Stimulated activated CD8-positive, alpha-beta memory T cell treated with anti-CD3 and anti-CD28 coated beads, Interleukin-12 subunit alpha, Interleukin-12 subunit beta, amount 100 ng/mL, for 24 hours (primary cell): Measurements from ENCODE around the gene GNG7.
"Not testable (repeated sequence)": the region's sequence is repeated elsewhere in the genome, so short reads cannot be mapped to it uniquely, and the experiment has no call there.

Source experiments
- DNase-seq: peaks from one replicate; pipeline ENCODE4 v3.0.0-alpha.2; 2020; ENCODE audit errors: extremely low read depth

Gene GNG7

DNA sequence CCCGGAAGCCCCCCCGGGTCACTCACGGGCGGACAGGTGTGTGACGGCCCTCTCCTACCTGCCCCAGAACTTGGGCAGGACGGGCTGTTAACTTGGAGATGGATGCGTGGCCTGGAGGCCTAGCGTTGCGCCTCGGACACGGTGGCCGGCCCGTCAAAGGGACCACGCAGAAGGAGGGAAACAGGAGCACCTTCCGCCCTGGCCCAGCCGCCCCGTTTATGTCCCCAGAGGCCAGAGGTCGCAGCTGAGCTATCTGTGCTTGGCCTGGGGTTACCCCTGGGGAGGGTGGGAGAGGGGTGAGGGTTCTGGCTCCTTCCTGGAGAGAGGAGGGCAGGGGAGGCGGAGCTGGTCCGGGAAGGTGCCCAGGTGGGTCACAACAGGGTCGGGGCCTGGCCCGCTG, 190.9 kb downstream of the GNG7 start:
- DNase-seq, result no peak

DNA sequence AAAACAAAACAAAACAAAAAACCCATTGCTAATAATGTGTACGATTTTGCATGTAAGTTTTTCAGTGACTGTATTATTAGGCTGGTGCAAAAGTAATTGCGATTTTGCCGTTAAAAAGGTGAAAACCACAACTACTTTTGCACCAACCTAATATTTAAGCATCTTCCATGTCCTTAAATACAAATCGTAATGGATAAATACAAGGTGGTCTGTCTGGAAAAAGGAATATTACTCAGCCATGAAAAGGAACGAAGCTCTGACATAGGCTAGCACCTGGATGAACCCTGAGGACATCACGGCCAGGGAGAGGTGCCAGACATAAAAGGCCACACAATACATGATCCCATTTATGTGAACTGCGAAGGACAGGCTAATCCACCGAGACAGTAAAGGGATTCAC, 193.4 kb downstream of the GNG7 start:
- DNase-seq, result no peak

DNA sequence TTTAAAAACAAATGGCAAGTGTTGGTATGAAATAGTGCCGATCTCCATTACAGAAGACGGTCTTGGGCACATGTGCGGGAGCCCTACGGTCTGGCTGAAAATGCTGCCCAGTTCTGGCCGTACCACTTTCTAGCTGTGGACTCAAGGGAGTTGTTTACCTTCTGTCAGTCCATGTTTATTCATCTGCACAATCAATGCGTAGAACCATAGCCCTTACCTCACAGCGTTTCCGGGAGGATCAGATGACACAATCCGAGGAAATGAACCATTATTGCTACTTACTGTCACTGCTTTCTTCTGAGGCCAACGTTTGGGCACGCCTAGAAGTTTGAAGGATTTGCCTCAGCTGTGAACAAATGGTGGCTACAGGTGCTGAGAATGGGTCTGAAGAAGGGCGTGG, 195.4 kb downstream of the GNG7 start:
- no peak for DNase-seq

DNA sequence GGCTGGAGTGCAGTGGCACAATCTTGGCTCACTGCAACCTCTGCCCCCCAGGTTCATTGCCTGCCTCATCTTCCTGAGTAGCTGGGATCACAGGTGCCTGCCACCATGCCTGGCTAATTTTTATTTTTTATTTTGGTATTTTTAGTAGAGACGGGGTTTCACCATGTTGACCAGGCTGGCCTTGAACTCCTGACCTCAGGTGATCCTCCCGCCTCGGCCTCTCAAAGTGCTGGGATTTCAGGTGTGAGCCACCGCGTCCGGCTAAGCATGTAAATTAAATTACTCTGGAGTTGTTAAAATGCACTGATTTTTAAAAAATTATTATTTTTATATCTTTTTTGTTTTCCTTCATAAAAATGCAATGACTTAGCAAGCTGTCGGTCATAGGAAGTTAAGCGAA, 195.8 kb downstream of the GNG7 start:
- DNase-seq, result not testable (repeated sequence)

DNA sequence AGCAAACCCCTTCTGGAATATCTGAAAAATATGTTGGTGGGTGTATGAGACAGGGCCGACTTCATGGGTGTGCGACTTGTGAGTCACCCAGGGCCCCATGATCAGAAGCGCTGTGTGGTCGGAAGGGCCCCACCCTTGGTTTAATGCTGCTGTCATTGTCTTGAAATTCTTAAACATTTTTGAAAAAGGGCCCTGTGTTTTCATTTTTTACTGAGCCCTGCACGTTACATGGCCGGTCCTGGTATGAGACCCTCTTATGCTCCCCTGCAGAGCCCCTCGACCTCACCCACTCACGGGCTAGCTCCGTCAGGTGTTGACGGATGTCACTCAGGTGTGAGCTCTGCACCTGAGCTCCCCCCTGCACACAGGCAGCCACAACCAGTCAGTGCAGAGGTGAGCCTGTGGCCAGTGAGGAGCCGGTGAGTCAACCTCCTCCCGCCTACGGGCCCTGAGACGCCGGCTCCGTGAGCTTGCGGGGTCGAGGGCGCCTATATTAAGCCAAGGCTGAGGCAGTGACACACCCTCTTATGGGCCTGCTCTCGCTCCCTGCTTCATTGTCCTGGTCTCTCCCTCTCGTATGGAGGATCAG, 198.9 kb downstream of the GNG7 start:
- peak; percentile 44 for DNase-seq

DNA sequence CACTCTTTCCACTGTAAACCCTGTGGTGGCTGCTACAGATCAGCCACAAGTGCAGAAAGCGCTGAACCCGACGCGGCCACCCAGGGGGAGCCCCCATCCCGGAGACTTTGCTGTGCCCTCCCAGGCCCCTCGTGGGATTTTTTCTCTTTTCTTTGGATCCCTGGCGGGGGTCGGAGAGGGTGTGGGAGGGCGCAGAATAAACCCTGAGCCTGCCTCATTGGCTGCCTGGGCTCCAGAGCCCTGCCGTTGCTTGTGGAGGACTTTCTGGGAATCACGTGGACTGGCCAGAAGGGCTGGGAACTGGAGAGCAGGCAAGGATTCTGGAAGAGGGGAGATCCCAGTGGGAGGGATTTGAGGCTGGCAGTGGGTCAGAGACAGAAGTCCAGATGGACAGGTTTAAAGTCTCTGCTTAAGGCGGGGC, 201.6 kb downstream of the GNG7 start:
- no peak for DNase-seq

DNA sequence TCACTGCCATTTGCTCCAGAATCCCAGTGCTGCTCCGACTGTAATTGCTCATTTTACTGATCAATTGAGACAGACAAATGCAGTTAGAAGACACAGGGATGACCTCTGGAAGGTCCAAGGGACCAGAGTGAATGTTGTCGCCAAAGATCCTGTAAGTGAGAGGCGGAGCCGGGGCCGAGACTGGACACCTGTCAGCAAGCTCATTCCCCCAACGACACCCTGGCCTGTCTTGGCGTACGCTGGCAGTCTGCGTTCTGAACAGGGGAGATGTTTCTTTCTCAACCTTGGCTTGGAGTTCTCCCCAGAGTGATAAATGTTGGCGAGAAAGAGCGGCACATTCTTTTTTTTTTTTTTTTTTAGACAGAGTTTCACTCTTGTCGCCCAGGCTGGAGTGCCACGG, 202.3 kb downstream of the GNG7 start:
- no peak for DNase-seq

DNA sequence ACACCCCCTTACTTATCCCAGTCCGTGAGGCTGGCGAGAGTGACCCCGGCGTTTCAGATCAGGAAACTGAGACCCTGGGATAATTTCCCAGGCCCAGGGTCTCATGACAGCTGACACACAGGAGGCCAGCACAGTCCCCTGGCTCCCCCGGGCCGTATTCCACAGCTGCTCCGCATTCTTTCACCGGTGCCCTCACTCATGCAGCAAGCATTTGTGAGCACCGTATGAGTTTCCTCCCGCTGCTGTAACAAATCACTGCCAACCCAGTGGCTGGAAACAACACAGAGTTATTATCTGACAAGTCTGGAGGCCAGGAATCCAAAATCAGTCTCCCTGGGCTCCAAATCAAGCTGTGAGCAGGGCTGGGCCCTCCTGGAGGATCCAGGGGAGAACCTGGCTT, 205.3 kb downstream of the GNG7 start:
- DNase-seq, result no peak

DNA sequence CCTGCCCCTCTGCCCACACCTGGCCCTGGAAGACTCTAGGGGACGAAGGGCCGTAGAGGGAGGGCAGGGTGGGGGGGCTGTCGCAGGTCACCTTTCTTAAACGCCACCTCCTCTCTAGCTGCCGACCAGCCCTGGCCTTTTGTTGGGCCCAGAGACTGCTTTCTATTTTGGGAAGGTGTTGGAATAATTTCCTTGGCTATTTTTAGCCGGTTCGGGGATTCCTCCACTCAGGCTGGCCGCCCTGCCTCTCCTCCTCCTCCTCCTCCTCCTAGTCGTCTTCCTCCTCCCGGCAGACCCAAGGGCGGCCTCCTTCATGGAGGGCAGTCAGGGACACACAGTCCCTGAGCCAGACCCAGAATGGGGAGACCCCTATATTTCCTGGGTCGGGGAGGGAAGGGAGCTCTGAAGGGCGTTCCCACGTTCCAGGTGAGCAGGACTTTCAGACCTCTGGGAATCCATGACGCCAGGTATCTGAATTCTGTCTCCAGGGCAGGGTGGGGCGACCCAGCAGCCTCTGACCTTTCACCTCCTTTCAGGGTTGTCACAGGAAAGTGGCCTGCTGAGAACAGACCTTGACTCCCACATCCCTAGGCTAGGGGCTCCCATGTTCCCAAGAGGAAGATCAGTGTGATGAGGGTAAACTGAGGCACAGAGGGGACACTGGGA, 206.7 kb downstream of the GNG7 start:
- no peak for DNase-seq

DNA sequence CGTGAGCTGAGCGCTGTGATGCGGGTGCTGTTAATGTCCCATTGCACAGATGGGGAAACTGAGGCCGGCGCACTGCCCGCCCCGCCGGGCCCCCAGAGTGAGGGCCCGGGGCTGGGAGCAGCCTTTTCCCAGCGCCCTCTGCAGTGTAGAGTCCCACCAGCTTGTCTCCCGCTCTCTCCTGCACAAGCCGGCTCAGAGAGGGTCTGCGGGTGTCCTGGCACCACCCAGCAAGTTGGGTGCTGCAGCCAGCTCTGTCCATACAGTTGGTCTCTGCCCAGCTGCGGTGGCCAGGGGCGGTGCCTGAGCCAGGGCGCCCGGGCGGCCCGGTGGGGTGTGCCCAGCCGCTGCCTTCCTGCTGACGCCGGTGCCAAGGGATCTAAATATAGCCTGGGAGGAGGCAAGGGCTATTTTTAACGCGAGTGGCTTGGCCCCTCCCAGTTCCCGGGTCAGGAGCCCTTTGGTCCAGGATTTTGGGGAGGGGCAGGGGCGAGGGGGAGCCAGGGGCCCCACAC, 207.3 kb downstream of the GNG7 start:
- DNase-seq, result no peak

DNA sequence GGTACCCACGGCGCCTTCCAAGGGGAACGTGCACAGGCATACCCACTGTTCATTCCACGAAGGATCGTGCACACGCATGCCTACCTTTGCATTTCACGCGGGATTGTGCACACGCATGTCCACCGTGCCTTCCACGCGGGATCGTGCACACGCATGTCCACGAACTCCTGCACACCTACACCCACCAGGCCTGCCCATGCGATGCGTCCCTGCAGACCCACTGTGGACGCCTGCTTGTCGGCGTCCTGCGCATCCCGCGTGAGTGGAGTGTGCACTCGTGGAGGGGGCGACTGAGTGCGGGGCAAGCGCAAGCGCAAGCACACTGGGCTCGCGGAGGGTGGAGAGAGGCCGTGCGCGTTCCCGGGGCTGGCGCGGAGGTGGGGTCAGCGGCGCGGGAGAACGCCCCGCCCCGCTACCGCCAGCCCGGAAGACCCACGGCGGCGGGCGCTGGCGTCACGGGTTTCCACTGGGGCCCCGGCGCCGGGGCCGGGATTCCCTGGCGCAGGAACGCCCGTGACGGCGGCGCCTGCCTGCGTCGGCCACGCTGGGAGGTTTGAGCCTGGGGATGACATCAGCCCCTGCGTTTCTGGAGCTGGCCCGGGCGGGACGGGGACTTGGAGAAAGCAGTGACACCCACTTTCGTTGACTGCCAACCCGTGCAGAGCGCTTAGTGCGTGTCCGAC, 207.9 kb downstream of the GNG7 start:
- no peak for DNase-seq

DNA sequence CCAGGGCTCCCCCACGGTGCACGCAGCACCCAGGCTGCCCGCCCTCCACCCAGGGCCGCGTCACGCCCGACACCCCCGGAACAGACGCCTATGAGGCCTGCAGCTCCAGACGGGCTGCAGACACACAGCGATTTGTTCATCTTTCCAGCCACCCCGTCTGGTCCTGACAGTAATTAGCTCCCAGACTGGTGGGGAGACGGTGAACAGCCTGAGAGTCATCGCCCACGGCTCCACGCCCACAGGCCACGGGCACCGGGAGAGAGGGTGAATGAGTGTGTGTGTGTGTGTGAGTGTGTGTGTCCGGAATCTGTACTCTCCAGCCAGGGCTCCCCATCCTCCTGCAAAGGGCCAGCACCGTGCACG, 208.4 kb downstream of the GNG7 start:
- DNase-seq, result no peak

DNA sequence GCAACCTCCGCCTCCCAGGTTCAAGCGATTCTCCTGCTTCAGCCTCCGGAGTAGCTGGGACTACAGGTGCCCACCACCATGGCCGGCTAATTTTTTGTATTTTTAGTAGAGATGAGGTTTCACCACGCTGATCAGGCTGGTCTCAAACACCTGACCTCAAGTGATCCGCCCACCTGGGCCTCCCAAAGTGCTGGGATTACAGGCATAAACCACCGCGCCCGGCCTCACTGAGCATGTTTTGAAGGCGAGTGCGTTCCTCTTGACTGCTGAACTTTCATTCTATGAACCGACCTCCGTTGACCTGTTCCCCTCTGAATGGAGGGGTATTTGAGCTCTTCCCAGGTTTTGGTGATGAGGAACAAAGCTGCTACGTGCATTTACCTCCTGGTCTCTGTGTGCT, 209.0 kb downstream of the GNG7 start:
- not testable (repeated sequence) for DNase-seq

DNA sequence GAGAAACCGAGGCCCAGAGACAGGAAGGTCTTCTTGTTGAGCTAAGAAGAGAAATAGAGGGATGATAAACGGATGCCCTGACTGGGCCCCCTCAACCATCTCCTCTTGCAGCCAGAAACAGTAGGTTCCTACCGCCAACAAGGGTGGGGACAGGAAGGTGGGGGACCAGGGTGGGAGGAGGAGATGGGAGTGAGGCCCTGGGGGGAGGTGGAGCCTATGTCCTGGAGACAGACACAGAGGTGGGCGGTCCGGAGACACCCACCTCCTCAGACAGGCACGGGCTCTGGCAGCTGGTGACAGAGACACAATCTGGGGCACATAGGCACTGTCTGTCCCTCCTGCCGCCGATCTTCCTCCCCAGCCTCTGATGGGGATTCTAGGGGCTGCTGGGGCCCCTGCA, 209.6 kb downstream of the GNG7 start:
- DNase-seq, result no peak

DNA sequence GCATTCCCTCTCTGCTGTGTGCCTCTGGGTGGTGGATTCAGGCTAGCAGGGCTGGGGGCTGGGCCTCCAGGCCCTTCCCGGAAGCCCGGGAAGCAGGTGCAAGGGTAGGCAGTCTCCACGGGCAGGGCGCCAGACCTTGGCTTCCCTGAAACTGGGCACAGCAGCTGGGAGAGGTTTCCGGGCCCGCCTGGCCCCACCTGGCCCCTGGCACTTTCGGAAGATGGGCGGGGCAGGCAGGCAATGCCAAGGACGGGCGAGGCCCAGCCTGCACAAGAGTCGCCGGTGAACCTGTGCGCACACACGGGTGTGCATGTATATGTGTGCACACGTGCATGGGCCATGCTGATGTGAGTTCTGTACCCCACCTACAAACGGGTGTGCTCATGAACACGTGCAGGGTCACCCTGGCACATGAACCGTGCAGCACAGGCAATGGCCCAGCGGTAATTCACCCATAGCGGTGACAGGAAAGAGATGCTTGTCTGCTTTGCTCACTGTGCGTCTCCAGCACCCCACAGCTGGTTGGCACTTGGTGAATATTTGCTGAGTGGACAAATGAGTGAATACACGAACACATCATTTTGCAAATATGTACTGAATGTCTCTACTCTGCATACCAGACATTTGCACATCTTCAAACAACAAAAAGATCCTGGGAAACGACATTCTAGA, 211.2 kb downstream of the GNG7 start:
- no peak for DNase-seq

DNA sequence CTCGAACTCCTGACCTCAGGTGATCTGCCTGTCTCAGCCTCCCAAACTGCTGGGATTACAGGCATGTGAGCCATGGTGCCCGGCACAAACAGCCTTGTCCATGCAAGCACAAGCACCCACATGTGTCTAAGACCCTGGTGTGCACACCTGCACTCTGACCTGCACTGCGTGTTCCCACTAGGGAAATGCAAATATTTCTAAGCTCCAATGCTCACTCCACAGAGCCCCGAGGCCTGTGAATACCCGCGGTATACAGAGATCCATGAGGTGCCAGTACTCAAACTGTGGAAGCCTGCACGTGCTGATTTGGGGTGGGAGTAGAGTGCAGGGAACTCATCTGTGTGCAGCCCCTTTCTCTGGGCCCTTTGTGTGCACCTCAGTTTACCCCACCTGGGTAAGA, 211.8 kb downstream of the GNG7 start:
- DNase-seq, result no peak

DNA sequence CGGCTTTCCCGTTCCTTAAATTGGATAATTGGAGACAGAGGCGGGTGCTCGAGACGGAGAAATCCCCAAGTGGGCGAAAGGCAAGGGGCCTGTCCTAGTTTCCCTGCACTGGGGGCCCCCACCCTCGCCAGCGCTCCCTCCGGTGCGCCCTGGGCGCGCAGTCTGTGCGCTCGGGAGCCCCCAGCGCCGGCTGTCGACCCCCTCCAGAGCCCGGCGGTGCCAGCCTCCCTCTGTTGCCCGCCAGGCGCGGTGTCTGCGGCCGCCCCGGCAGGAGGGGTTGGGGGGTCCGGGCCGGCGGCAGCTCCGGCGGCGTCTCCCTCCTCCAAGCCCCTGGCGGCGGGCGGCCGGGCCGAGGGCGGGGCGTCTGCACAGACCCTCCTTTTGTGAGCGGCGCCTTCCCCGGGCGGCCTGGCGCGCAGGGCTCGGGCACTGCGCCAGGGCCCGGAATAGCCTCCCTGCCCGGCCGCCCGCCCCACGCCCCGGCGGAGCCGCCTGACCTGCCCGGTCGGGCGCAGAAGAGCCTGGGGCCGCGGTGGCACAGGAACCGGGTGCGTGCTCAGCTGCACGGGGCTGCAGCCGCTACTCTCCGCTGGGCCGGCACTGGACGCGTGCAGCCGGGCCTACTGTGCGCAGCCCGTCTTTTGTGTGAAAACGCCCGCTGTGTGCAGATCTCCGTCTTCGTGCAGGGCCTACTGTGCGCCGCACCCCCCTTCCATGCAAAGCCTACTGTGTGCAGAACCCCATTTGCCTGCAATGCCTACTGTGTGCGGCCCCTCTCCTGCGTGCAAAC, 213.4 kb downstream of the GNG7 start:
- no peak for DNase-seq

DNA sequence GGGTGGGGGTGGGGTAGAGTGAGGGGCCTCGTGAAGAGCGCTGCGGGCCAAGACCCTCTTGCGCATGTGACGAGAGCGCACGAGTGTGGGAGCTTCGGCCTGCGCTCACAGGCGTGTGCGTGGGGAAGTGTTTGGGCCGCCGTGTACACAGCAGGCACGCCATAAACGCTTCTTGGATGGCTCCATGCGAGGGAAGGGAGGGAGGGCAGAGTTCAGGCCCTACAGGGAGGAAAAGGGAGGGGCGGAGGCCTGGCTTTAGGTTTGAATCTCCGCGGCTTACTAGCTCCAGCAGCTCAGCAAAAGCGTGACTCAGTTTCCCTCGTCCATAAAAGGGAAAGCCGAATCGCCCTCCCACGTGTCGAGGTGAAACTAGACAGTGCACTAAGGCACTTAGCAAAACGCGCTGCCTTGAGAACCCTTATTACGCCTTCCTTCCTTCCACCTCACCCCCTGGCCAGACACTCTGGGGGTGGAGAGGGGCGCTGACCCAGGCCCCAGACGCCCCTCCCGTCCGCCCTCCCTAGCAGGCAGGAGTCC, 214.0 kb downstream of the GNG7 start:
- DNase-seq, result no peak

DNA sequence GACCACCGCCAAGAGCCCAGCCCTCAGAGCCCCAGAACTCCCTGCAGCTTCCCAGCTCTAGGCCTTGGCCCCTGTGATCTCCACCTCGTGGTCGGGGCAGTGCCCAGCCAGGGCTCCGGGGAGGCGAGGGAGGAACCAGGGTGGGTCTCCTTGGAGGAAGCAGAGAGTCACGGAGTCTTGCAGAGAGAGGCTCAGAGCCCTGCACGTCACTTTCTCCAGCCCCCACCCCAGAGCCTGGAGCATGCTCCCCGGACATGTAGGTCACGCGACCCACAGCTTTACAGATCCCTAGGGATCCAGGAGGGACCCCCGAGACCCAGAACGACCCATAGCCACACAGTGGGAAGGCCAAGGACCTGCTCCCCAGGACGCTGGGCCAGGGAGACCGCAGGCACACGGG, 214.7 kb downstream of the GNG7 start:
- no peak for DNase-seq

DNA sequence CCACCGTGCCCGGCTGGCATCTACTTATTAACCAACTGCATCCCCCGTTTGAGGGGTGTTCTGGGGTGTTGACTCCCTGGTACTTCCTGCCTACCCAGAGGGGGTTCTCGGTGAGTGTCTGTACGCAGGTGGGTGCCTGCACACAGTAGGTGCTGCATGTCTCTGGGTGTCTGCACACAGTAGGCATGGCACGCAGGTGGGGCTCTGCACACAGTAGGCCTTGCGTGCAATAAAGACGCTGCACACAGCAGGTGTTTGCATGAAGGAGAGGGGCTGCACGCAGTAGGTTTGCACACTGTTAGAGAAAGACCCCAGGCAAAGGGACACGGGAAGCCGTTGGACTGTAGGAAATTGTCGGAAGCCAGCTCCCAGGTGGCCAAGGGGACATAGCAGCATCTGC, 215.4 kb downstream of the GNG7 start:
- DNase-seq, result no peak

DNA sequence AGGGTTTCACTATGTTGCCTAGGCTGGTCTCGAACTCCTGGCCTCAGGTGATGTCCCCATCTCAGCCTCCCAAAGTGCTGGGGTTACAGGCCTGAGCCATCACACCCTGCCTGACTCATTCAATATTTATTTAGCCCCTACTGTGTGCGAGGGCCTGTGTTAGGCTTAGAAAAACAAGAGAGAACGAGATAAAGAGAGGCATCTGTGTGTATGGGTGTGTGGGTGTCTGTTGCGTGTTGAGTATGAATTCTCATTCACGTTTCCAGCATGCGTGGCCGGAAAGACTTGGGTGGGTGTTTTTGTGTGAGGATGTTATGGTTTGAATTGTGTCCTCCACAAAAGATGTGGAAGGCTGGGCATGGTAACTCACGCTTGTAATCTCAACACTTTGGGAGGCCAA, 217.1 kb downstream of the GNG7 start:
- no peak for DNase-seq
